ENCODE data around the gene DMD.

GRCh38 chrX:31679861-31680260 lies 1531.5 kb downstream of the DMD start:
- TF ChIP-seq CTCF (IDR thresholded peaks at IDR 0.05; ENCODE audit: low read length) (no peak), EZH2 (optimal IDR thresholded peaks at IDR 0.05; ENCODE audit: low read depth, low read length) (no peak), EZH2phosphoT487 (IDR thresholded peaks at IDR 0.05; ENCODE audit: low read length) (no peak)

All from MM.1S (cell line).